ENCODE measurements around the gene CROCC.
"Not testable (repeated sequence)": the region's sequence is repeated elsewhere in the genome, so short reads cannot be mapped to it uniquely, and the experiment has no call there.

Gene CROCC

DNA sequence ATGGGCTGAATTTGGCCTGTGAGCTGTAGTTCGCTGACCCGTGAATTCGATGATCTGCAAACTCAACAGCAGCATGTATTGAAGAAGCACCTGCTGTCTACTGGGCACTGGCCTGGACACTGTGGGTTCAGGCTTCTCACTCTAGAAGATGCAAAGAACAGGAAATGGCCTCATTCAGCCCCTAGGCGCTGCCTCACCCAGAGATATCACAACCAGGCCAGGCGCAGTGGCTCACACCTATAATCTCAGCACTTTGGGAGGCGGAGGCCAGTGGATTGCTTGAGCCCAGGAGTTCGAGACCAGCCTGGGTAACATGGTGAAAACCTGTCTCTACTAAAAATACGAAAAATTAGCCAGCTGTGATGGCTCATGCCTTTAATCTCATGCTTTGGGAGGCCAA lies 35.0 kb downstream of the CROCC start:
- DNase-seq (ENCODE audit: insufficient read length, low spot score) (no peak), FAIRE-seq (no peak)
- no peak for TF ChIP-seq PAX5 (IDR thresholded peaks at IDR 0.05; ENCODE audit: insufficient read depth, low read length, severe bottlenecking)
- no peak for TF ChIP-seq SPI1 (IDR thresholded peaks at IDR 0.05; ENCODE audit: low read depth, low read length)
- TF ChIP-seq TAF1 (IDR thresholded peaks at IDR 0.05; ENCODE audit: low read depth, low read length), result no peak
- no peak for TF ChIP-seq POLR2AphosphoS5 (IDR thresholded peaks at IDR 0.05; ENCODE audit: low read depth, low read length)
- no peak for TF ChIP-seq POU2F2 (IDR thresholded peaks at IDR 0.05; ENCODE audit: low read depth, low read length)
- no peak for TF ChIP-seq POLR2A (IDR thresholded peaks at IDR 0.05; ENCODE audit: low read depth, low read length)

DNA sequence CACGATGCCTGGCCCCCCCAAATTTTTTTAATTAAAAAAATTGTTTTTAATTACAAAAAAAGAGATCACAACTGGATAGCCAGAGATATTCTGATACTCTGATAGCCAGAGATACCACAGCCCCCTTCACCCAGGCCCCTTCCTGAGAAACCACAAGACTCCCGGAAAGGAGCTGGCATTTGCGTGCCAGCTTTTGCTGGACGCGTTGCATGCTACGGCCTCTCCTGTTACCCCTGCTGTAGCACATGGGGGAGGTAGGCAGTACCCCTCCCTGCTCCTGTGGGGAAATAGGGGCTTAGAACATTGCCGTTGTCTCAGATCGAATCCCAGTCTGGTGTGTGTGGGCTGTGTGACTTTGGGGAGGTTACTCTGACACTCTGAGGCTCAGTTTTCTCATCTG lies 36.0 kb downstream of the CROCC start:
- DNase-seq (ENCODE audit: insufficient read length, low spot score) (no peak), FAIRE-seq (no peak)
- TF ChIP-seq PAX5 (IDR thresholded peaks at IDR 0.05; ENCODE audit: insufficient read depth, low read length, severe bottlenecking), result no peak
- no peak for TF ChIP-seq POU2F2 (IDR thresholded peaks at IDR 0.05; ENCODE audit: low read depth, low read length)
- no peak for TF ChIP-seq TAF1 (IDR thresholded peaks at IDR 0.05; ENCODE audit: low read depth, low read length)
- no peak for TF ChIP-seq SPI1 (IDR thresholded peaks at IDR 0.05; ENCODE audit: low read depth, low read length)
- TF ChIP-seq POLR2AphosphoS5 (IDR thresholded peaks at IDR 0.05; ENCODE audit: low read depth, low read length), result no peak
- no peak for TF ChIP-seq POLR2A (IDR thresholded peaks at IDR 0.05; ENCODE audit: low read depth, low read length)

DNA sequence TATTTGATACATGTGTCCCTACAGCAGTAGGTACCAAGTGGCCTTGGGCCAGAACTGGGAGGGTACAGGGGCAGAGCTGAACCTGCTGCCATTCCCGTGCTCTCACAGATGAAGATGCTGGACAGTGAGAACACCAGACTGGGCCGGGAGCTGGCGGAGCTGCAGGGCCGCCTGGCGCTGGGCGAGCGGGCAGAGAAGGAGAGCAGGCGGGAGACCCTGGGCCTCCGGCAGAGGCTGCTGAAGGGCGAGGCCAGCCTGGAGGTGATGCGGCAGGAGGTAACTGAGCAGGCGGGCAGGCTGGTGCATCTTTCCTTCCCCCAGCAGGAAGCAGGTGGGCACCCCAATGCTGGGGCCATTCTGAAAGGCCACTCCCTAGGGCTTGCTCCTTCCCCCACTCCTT lies 36.7 kb downstream of the CROCC start:
- FAIRE-seq (no peak), DNase-seq (ENCODE audit: insufficient read length, low spot score) (no peak)
- no peak for TF ChIP-seq TAF1 (IDR thresholded peaks at IDR 0.05; ENCODE audit: low read depth, low read length)
- TF ChIP-seq PAX5 (IDR thresholded peaks at IDR 0.05; ENCODE audit: insufficient read depth, low read length, severe bottlenecking), result no peak
- no peak for TF ChIP-seq POU2F2 (IDR thresholded peaks at IDR 0.05; ENCODE audit: low read depth, low read length)
- no peak for TF ChIP-seq SPI1 (IDR thresholded peaks at IDR 0.05; ENCODE audit: low read depth, low read length)
- TF ChIP-seq POLR2AphosphoS5 (IDR thresholded peaks at IDR 0.05; ENCODE audit: low read depth, low read length), result no peak
- no peak for TF ChIP-seq POLR2A (IDR thresholded peaks at IDR 0.05; ENCODE audit: low read depth, low read length)

DNA sequence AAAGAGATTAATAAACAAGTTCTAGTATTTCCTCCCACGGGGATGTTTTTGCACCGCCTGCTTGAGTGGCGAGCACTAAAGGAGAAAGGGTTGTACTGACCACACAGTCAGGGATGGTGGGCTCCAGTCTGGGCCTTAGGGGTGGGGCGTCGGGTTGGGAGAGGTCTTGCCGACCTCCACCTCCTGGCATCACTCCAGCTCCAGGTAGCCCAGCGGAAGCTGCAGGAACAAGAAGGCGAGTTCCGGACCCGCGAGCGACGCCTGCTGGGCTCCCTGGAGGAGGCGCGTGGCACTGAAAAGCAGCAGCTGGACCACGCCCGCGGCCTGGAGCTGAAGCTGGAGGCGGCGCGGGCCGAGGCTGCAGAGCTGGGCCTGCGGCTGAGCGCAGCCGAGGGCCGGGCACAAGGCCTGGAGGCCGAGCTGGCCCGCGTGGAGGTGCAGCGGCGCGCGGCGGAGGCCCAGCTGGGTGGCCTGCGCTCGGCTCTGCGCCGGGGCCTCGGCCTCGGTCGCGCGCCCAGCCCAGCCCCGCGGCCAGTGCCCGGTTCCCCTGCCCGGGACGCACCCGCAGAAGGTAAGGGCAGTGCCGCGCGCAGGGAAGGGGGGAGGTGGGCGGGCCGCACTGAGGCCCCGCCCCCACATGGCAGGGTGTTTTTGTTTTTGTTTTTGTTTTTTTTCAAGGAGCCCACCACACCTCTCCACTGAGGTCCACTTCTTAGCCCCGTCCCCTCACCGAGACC lies 39.0 kb downstream of the CROCC start:
- TF ChIP-seq PAX5 (IDR thresholded peaks at IDR 0.05; ENCODE audit: insufficient read depth, low read length, severe bottlenecking) (no peak), POLR2AphosphoS5 (IDR thresholded peaks at IDR 0.05; ENCODE audit: low read depth, low read length) (no peak), TAF1 (IDR thresholded peaks at IDR 0.05; ENCODE audit: low read depth, low read length) (no peak), SPI1 (IDR thresholded peaks at IDR 0.05; ENCODE audit: low read depth, low read length) (no peak), POU2F2 (IDR thresholded peaks at IDR 0.05; ENCODE audit: low read depth, low read length) (no peak), POLR2A (IDR thresholded peaks at IDR 0.05; ENCODE audit: low read depth, low read length) (no peak)
- DNase-seq (ENCODE audit: insufficient read length, low spot score) (peak; percentile 74), FAIRE-seq (peak; percentile 97)

DNA sequence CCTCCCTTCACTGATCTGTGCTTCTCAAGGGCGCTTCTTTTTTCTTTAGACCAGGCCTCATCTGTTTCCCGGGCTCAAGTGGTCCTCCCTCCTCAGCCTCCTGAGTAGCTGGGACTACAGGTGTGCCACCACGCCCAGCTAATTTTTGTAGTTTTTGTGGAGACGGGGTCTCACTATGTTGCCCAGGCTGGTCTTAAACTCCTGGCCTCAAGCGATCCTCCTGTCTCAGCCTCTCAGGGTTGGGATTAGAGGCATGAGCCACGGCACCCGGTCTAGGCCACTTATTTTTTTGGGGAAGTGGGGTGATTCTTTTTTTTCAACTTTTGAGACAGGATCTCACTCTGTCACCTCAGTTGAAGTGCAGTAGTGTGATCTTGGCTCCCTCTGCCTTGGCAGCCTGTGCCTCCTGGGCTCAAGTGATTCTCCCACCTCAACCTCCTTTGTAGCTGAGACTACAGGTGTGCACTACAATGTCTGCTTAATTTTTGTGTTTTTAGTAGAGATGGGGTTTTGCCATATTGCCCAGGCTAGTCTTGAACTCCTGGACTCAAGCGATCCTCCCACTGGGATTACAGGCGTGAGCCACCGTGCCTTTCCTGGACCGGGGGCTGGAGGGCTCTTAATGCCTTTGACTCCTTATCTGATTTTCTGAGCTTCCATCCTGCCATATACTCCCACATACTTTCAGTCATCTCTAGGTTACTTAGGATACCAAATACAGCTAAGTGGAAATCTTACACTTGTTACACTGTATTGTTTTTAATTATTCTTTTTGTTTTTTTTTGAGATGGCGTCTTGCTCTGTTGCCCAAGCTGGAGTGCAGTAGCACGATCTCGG lies 39.8 kb downstream of the CROCC start:
- DNase-seq (ENCODE audit: insufficient read length, low spot score), result no peak
- peak; percentile 55 for FAIRE-seq
- TF ChIP-seq POU2F2 (IDR thresholded peaks at IDR 0.05; ENCODE audit: low read depth, low read length) (no peak), TAF1 (IDR thresholded peaks at IDR 0.05; ENCODE audit: low read depth, low read length) (no peak)

DNA sequence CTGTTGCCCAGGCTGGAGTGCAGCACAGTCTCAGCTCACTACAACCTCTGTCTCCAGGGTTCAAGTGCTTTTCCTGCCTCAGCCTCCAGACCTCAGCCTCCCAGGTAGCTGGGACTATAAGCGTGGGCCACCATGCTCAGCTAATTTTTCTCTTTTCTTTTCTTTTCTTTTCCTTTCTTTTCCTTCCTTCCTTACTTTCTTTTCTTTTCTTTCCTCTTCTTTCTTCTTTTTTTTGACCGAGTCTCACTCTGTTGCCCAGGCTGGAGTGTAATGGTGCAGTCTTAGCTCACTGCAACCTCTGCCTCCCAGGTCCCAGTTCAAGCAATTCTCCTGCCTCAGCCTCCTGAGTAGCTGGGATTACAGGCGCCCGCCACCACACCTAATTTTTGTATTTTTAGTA lies 42.4 kb downstream of the CROCC start:
- DNase-seq (ENCODE audit: insufficient read length, low spot score); FAIRE-seq: not testable (repeated sequence)

DNA sequence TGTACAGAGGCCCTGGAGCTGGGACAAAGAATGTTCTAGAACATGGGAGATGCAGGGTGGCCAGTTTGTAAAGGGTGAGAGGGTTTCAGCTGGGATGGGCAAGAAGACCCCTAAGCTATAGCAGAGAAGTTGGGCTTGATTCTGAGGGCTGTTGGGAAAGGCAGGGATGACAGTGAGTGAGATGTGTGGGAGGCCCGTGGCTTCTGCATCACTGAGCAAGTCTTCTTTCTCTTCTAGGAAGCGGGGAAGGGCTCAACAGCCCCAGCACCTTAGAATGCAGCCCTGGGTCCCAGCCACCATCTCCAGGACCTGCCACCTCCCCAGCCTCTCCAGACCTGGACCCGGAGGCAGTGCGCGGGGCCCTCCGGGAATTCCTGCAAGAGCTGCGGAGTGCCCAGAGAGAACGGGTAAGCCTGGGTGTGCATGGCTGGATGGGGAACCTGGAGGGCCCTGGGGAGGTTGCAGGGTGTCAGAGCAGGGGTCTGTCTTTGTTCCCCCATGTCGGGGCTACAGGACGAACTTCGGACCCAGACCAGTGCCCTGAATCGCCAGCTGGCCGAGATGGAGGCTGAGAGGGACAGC lies 43.8 kb downstream of the CROCC start:
- no peak for DNase-seq (ENCODE audit: insufficient read length, low spot score)
- no peak for FAIRE-seq
- TF ChIP-seq TAF1 (IDR thresholded peaks at IDR 0.05; ENCODE audit: low read depth, low read length) (no peak), POLR2AphosphoS5 (IDR thresholded peaks at IDR 0.05; ENCODE audit: low read depth, low read length) (no peak), POU2F2 (IDR thresholded peaks at IDR 0.05; ENCODE audit: low read depth, low read length) (no peak), SPI1 (IDR thresholded peaks at IDR 0.05; ENCODE audit: low read depth, low read length) (no peak), POLR2A (IDR thresholded peaks at IDR 0.05; ENCODE audit: low read depth, low read length) (no peak), PAX5 (IDR thresholded peaks at IDR 0.05; ENCODE audit: insufficient read depth, low read length, severe bottlenecking) (no peak)

DNA sequence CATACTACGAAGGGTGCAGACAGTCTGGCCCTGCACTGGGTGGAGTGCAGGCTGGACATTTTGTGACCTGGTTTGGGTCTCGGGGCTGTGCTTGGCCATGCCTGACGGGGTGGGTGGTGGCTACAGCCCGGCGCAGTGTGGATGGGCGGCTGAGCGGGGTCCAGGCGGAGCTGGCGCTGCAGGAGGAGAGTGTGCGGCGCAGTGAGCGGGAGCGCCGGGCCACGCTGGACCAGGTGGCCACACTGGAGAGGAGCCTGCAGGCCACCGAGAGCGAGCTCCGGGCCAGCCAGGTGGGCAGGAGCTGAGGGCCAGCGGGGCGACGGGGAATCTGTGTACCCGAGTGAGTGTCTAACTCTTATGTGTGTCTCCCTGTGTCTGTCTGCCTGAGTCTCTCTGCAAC lies 44.6 kb downstream of the CROCC start:
- FAIRE-seq (no peak), DNase-seq (ENCODE audit: insufficient read length, low spot score) (no peak)
- TF ChIP-seq TAF1 (IDR thresholded peaks at IDR 0.05; ENCODE audit: low read depth, low read length), result no peak
- no peak for TF ChIP-seq PAX5 (IDR thresholded peaks at IDR 0.05; ENCODE audit: insufficient read depth, low read length, severe bottlenecking)
- TF ChIP-seq POU2F2 (IDR thresholded peaks at IDR 0.05; ENCODE audit: low read depth, low read length), result no peak
- TF ChIP-seq POLR2AphosphoS5 (IDR thresholded peaks at IDR 0.05; ENCODE audit: low read depth, low read length), result no peak
- TF ChIP-seq POLR2A (IDR thresholded peaks at IDR 0.05; ENCODE audit: low read depth, low read length), result no peak

DNA sequence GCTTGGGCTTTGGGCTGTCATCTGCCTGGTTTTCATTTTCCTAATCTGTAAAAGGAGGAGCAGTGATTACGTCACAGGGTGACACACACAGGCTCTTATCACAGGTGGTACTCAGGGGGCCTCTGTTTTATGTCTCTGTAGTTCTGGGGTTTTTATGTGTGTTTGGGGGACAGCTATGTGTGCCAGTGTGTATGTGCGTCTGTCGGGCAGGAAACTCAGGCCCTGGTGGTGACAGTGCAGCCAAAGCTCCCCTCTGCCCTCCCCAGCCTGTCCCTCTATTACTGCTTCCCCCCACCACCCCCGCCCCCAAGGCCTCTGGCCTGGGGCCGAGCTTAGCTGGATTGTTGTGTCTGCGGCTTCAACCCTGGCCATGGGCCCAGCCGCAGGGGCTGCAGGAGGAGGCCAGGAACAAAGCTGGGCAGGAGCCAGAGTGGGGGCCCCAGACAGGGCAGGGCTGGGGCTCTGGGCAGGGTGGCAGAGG lies 45.4 kb downstream of the CROCC start:
- FAIRE-seq, result no peak
- TF ChIP-seq POLR2AphosphoS5 (IDR thresholded peaks at IDR 0.05; ENCODE audit: low read depth, low read length) (no peak), SPI1 (IDR thresholded peaks at IDR 0.05; ENCODE audit: low read depth, low read length) (no peak), PAX5 (IDR thresholded peaks at IDR 0.05; ENCODE audit: insufficient read depth, low read length, severe bottlenecking) (no peak), TAF1 (IDR thresholded peaks at IDR 0.05; ENCODE audit: low read depth, low read length) (no peak), POLR2A (IDR thresholded peaks at IDR 0.05; ENCODE audit: low read depth, low read length) (no peak), POU2F2 (IDR thresholded peaks at IDR 0.05; ENCODE audit: low read depth, low read length) (no peak)
- DNase-seq (ENCODE audit: insufficient read length, low spot score), result no peak
